Osteocyte (in vitro differentiated cells): Measurements from ENCODE around the gene ZSCAN4. TPM values are rescaled to one million over a fixed set of nuclear protein-coding genes. Genes with fewer than 3 reads are reported as not detected.

ENCODE experiments used
- DNase-seq: peaks from one replicate; pipeline ENCODE4 v3.0.0; 2021; ENCODE audit warnings: mixed read lengths; ENCODE audit not compliant: unreplicated experiment; ENCODE audit errors: extremely low spot score
- H3K27ac Mint-ChIP-seq: one replicate; pipeline ENCODE4 v1.8.0; 2021; ENCODE audit warnings: mild to moderate bottlenecking, mixed read lengths; ENCODE audit not compliant: unreplicated experiment
- H3K27me3 Mint-ChIP-seq: one replicate; pipeline ENCODE4 v1.8.0; 2021; ENCODE audit warnings: mixed read lengths; ENCODE audit not compliant: unreplicated experiment
- H3K36me3 Mint-ChIP-seq: one replicate; pipeline ENCODE4 v1.8.0; 2021; ENCODE audit warnings: mixed read lengths; ENCODE audit not compliant: unreplicated experiment
- H3K4me1 Mint-ChIP-seq: one replicate; pipeline ENCODE4 v1.8.0; 2021; ENCODE audit warnings: mixed read lengths; ENCODE audit not compliant: unreplicated experiment
- H3K4me3 Mint-ChIP-seq: one replicate; pipeline ENCODE4 v1.8.0; 2021; ENCODE audit warnings: mild to moderate bottlenecking, moderate library complexity, mixed read lengths; ENCODE audit not compliant: unreplicated experiment
- H3K9me3 Mint-ChIP-seq: one replicate; pipeline ENCODE4 v1.8.0; 2021; ENCODE audit warnings: mixed read lengths; ENCODE audit not compliant: unreplicated experiment
- CTCF ChIP-seq: fragments of 200-600 bp; sonication (generic); IDR thresholded peaks from 2 replicates; pipeline ENCODE4 v1.5.0; 2021; ENCODE audit warnings: antibody characterized with exemption, mild to moderate bottlenecking, moderate library complexity
- total RNA-seq: library from RNA; stranded (reverse); gene quantifications from 2 replicates; pipeline ENCODE4 v1.2.1, GENCODE V29; 2021

Gene ZSCAN4
- total RNA-seq, 1 donor from 2014 or later, result not detected

- peak; percentile 87 for DNase-seq
- TF ChIP-seq CTCF, result no peak
- Mint-ChIP-seq H3K27me3 (peaks cover 15% of the 10 kb centered on the region), H3K4me1 (peaks cover 7% of the 10 kb centered on the region), H3K36me3 (no peaks in the 10 kb centered on the region), H3K27ac (peak overlapping the region; percentile 70), H3K9me3 (no peaks in the 10 kb centered on the region), H3K4me3 (peak overlapping the region; percentile 82)
These were observed 4.2 kb upstream of the ZSCAN4 start for GRCh38 chr19:57664269-57665127.

- TF ChIP-seq CTCF, result no peak
- Mint-ChIP-seq H3K27ac (peak overlapping the region; percentile 57), H3K36me3 (no peaks in the 10 kb centered on the region), H3K4me1 (peaks cover 7% of the 10 kb centered on the region), H3K27me3 (peaks cover 9% of the 10 kb centered on the region), H3K9me3 (no peaks in the 10 kb centered on the region), H3K4me3 (peak overlapping the region; percentile 82)
- DNase-seq, result no peak
These were observed 3.4 kb upstream of the ZSCAN4 start for GRCh38 chr19:57665261-57665806.

GRCh38 chr19:57667228-57667627, 1.5 kb upstream of the ZSCAN4 start:
- no peak for TF ChIP-seq CTCF
- no peak for DNase-seq
- Mint-ChIP-seq H3K4me1 (peaks cover 7% of the 10 kb centered on the region), H3K4me3 (no peak overlapping the region), H3K36me3 (no peaks in the 10 kb centered on the region), H3K27me3 (no peaks in the 10 kb centered on the region), H3K27ac (no peak overlapping the region), H3K9me3 (no peaks in the 10 kb centered on the region)

GRCh38 chr19:57671124-57671895, 2.6 kb downstream of the ZSCAN4 start:
- H3K27me3 Mint-ChIP-seq, result no peaks in the 10 kb centered on the region
- no peaks in the 10 kb centered on the region for H3K4me1 Mint-ChIP-seq
- no peak overlapping the region for H3K4me3 Mint-ChIP-seq
- H3K9me3 Mint-ChIP-seq, result peaks cover 3% of the 10 kb centered on the region
- no peak overlapping the region for H3K27ac Mint-ChIP-seq
- no peak for TF ChIP-seq CTCF
- H3K36me3 Mint-ChIP-seq, result no peaks in the 10 kb centered on the region
- no peak for DNase-seq

GRCh38 chr19:57672466-57672865, 3.7 kb downstream of the ZSCAN4 start:
- Mint-ChIP-seq H3K27ac (no peak overlapping the region), H3K4me3 (no peak overlapping the region), H3K4me1 (no peaks in the 10 kb centered on the region), H3K9me3 (peaks cover 4% of the 10 kb centered on the region), H3K36me3 (no peaks in the 10 kb centered on the region), H3K27me3 (no peaks in the 10 kb centered on the region)
- DNase-seq, result no peak
- no peak for TF ChIP-seq CTCF
